HepG2 (cell line): ENCODE measurements around the gene TSPAN18. TPM values are rescaled to one million over a fixed set of nuclear protein-coding genes. Genes with fewer than 3 reads are reported as not detected.

Experiments used
- ATAC-seq: fragments of 200-7000 bp; cut with Tn5 transposase; 3 replicates; pipeline ENCODE4 v1.9.1; 2020; ENCODE audit warnings: mild to moderate bottlenecking, moderate library complexity
- BruUV-seq: library from RNA; stranded (reverse); fragments of 400-500 nt; replicated peaks from 2 replicates; lab custom pipeline; 2021; lab: Mats Ljungman, UMichigan
- CTCF ChIA-PET: fragments of 300-600 bp; formaldehyde crosslinking; extraction: SDS; loops from one replicate; lab custom pipeline; 2021; ENCODE audit warnings: low total read pairs, inconsistent platforms, low intra/inter-chr PET ratio; lab: Yijun Ruan, JAX
- POLR2A ChIA-PET: fragments of 350-600 bp; sonication (Branson Sonifier 250); formaldehyde crosslinking; loops from one replicate; lab custom pipeline; 2020; ENCODE audit warnings: antibody characterized with exemption, inconsistent platforms; lab: Yijun Ruan, JAX
- DNase-seq: peaks from one replicate; pipeline ENCODE4 v3.0.0-alpha.2; 2015; ENCODE audit warnings: low spot score
- FAIRE-seq: peaks from 3 replicates; lab custom pipeline; 2011; peaks lifted over from hg19 to GRCh38; lab: Jason Lieb, UNC
- H2AFZ ChIP-seq: one replicate; pipeline ENCODE4 v1.6.1; 2011; ENCODE audit warnings: low read length, inconsistent platforms
- H3K27ac ChIP-seq: fragments of 300-600 bp; 3 replicates; pipeline ENCODE4 v1.8.0; 2011; ENCODE audit warnings: mixed run types, mild to moderate bottlenecking, mixed read lengths, low read length, inconsistent platforms; ENCODE audit not compliant: insufficient read depth; ENCODE audit errors: extremely low read length
- H3K27me3 ChIP-seq, 2 experiments: fragments of 200-600 bp in 1 of 2; 2 replicates in 1 of 2; 3 replicates in 1 of 2; pipeline versions ENCODE4 v1.6.0 to v1.8.0; 2011; ENCODE audit warnings: low read length in 2 of 2, mild to moderate bottlenecking in 2 of 2, moderate library complexity in 2 of 2, inconsistent platforms in 1 of 2; ENCODE audit not compliant: insufficient read depth in 2 of 2, control insufficient read depth in 1 of 2
- H3K36me3 ChIP-seq, 2 experiments: fragments of 200-600 bp in 1 of 2; replicated peaks in 1 of 2; 2 replicates in 1 of 2; 3 replicates in 1 of 2; pipeline versions ENCODE4 v1.5.1 to v1.8.0; 2011; ENCODE audit warnings: low read length in 2 of 2, inconsistent platforms in 1 of 2; ENCODE audit not compliant: insufficient read depth in 2 of 2, control insufficient read depth in 1 of 2
- H3K4me1 ChIP-seq: 2 replicates; pipeline ENCODE4 v1.5.1; 2012; ENCODE audit warnings: low read length, inconsistent platforms; ENCODE audit not compliant: insufficient read depth
- H3K4me2 ChIP-seq: 2 replicates; pipeline ENCODE4 v1.6.0; 2011; ENCODE audit warnings: low read depth, low read length, inconsistent platforms
- H3K4me3 ChIP-seq, 3 experiments: fragments of 200-600 bp in 1 of 3; sonication (generic), shearing (Covaris generic) in 1 of 3; replicated peaks in 1 of 3; 2 replicates each; pipeline ENCODE4 v1.5.1; 2011 to 2016; ENCODE audit warnings: low read length in 3 of 3, inconsistent platforms in 2 of 3, low read depth in 2 of 3, mild to moderate bottlenecking in 2 of 3, control low read depth in 1 of 3, mixed read lengths in 1 of 3; ENCODE audit not compliant: insufficient read depth in 1 of 3
- H3K79me2 ChIP-seq: one replicate; pipeline ENCODE4 v1.6.1; 2011; ENCODE audit warnings: low read length, inconsistent platforms; ENCODE audit not compliant: insufficient read depth
- H3K9ac ChIP-seq: 2 replicates; pipeline ENCODE4 v1.6.0; 2011; ENCODE audit warnings: mild to moderate bottlenecking, low read depth, low read length, inconsistent platforms; ENCODE audit not compliant: insufficient read depth
- H3K9me3 ChIP-seq: 2 replicates; pipeline ENCODE4 v1.5.1; 2012; ENCODE audit warnings: mild to moderate bottlenecking, low read length
- H4K20me1 ChIP-seq: 2 replicates; pipeline ENCODE4 v1.6.0; 2011; ENCODE audit warnings: inconsistent platforms, mild to moderate bottlenecking, low read length, moderate library complexity; ENCODE audit not compliant: insufficient read depth
- CREB1 ChIP-seq, 2 experiments: fragments of 450-650 bp in 1 of 2; IDR thresholded peaks; 2 replicates each; pipeline ENCODE4 v1.6.1; 2016 to 2017; ENCODE audit warnings: control low read depth in 1 of 2, mild to moderate bottlenecking in 1 of 2, missing compliant biosample characterization in 1 of 2, missing genetic modification characterization in 1 of 2
- DBP ChIP-seq: sonication (generic); formaldehyde crosslinking; IDR thresholded peaks from 2 replicates; pipeline ENCODE4 v1.4.0; 2020; ENCODE audit warnings: missing genetic modification reagents; ENCODE audit errors: not compliant biosample characterization
- E2F1 ChIP-seq: sonication (generic); formaldehyde crosslinking; IDR thresholded peaks from 2 replicates; pipeline ENCODE4 v1.5.0; 2020; ENCODE audit warnings: missing genetic modification reagents
- GLI4 ChIP-seq: sonication (generic); formaldehyde crosslinking; IDR thresholded peaks from 2 replicates; pipeline ENCODE4 v1.5.1; 2020; ENCODE audit warnings: missing genetic modification reagents, mild to moderate bottlenecking, moderate library complexity, borderline replicate concordance
- IRF1 ChIP-seq: sonication (generic); formaldehyde crosslinking; IDR thresholded peaks from 2 replicates; pipeline ENCODE4 v1.4.0; 2020; ENCODE audit warnings: low read depth, mild to moderate bottlenecking, missing genetic modification reagents
- NONO ChIP-seq, 2 experiments: fragments of 450-650 bp in 1 of 2; sonication (generic) in 1 of 2; formaldehyde crosslinking in 1 of 2; IDR thresholded peaks in 1 of 2; conservative IDR thresholded peaks in 1 of 2; 2 replicates each; pipeline versions ENCODE4 v1.6.1 to v1.8.0; 2017 to 2022; ENCODE audit warnings: mild to moderate bottlenecking in 1 of 2, missing genetic modification reagents in 1 of 2, moderate library complexity in 1 of 2
- PPARG ChIP-seq: conservative IDR thresholded peaks from 2 replicates; pipeline ENCODE4 v1.6.1; 2016; ENCODE audit warnings: missing biosample characterization, missing genetic modification reagents
- TAF15 ChIP-seq: fragments of 200-400 bp; formaldehyde crosslinking; IDR thresholded peaks from one replicate; pipeline ENCODE4 v1.6.1; 2018; ENCODE audit warnings: mild to moderate bottlenecking, low read depth, low read length; ENCODE audit not compliant: poor library complexity, severe bottlenecking
- ZFP62 ChIP-seq: sonication (generic); formaldehyde crosslinking; IDR thresholded peaks from 2 replicates; pipeline ENCODE4 v1.4.0; 2020; ENCODE audit warnings: missing genetic modification reagents
- ZNF207 ChIP-seq: fragments of 450-650 bp; IDR thresholded peaks from 2 replicates; pipeline ENCODE4 v1.6.1; 2016; ENCODE audit warnings: antibody characterized with exemption, borderline replicate concordance
- ZNF382 ChIP-seq: sonication (generic); formaldehyde crosslinking; IDR thresholded peaks from 2 replicates; pipeline ENCODE4 v1.5.0; 2020; ENCODE audit warnings: missing genetic modification reagents, mild to moderate bottlenecking, borderline replicate concordance
- ZNF451 ChIP-seq: sonication (generic); formaldehyde crosslinking; IDR thresholded peaks from 2 replicates; pipeline ENCODE4 v1.5.0; 2020; ENCODE audit warnings: mild to moderate bottlenecking, missing genetic modification reagents
- ZNF557 ChIP-seq: sonication (generic); formaldehyde crosslinking; IDR thresholded peaks from 2 replicates; pipeline ENCODE4 v1.4.0; 2020; ENCODE audit warnings: missing genetic modification reagents
- ZNF646 ChIP-seq: sonication (generic); formaldehyde crosslinking; IDR thresholded peaks from 2 replicates; pipeline ENCODE4 v1.9.0; 2021; ENCODE audit warnings: mild to moderate bottlenecking, missing genetic modification reagents
- ZNF766 ChIP-seq: sonication (generic); formaldehyde crosslinking; IDR thresholded peaks from 2 replicates; pipeline ENCODE4 v1.5.0; 2020; ENCODE audit warnings: missing genetic modification reagents, borderline replicate concordance
- WGBS: methylation state at CpG from one replicate; pipeline ENCODE4 v1.1.6; 2017; ENCODE audit warnings: low lambda C conversion rate; 5-methylcytosine and 5-hydroxymethylcytosine counted together
- in situ Hi-C: cut with HindIII; loops from 2 replicates; pipeline ENCODE4 v1.10.0; 2017; ENCODE audit warnings: low pct_unique_long_range_greater_than_20kb; ENCODE audit not compliant: extremely low pct_ligation_motif_present
- intact Hi-C: fragments of 100-400 bp; cut with micrococcal nuclease; formaldehyde crosslinking; loops from one replicate; pipeline ENCODE4 v1.10.0; 2022; ENCODE audit not compliant: unreplicated experiment
- polyA plus RNA-seq, 8 experiments: library from polyadenylated mRNA; depleted of rRNA in 3 of 8; stranded (reverse) in 7 of 8; unstranded in 1 of 8; fragments of >200 nt; fragmentation: Illumina TruSeq in 4 of 8; extraction: Trizol in 4 of 8; gene quantifications; 2 replicates each; pipeline versions ENCODE4 v1.2.1 to v1.2.3, GENCODE V29; 2011 to 2016; ENCODE audit warnings: low read depth in 4 of 8, missing spikeins in 1 of 8, mixed read lengths in 1 of 8; ENCODE audit not compliant: insufficient read depth in 1 of 8
- total RNA-seq, 5 experiments: library from RNA; depleted of rRNA; stranded (reverse); fragments of >200 nt; fragmentation: Illumina TruSeq; extraction: Trizol; gene quantifications; 2 replicates each; pipeline ENCODE4 v1.2.3, GENCODE V29; 2016; ENCODE audit warnings: low read depth in 1 of 5

TSPAN18 gene
- total and polyA plus RNA-seq, 2 of the 13 experiments (the other 11 are each of a cell fraction or from before 2014, with no cell fraction given): not detected

GRCh38 chr11:44860346-44860745 is 133.6 kb downstream of the TSPAN18 start:
- no peak overlapping the region for H3K4me3 ChIP-seq
- H3K27ac ChIP-seq: no peak overlapping the region
- ChIA-PET POLR2A (no interaction called here), CTCF (no interaction called here)
- TF ChIP-seq GLI4 (CRISPR knock-in tag) (no peak), NONO (IDR thresholded peaks at IDR 0.05) (no peak), NONO (CRISPR knock-in tag; conservative IDR thresholded peaks at IDR 0.05) (no peak), TAF15 (no peak), ZNF766 (CRISPR knock-in tag) (no peak), IRF1 (CRISPR knock-in tag) (no peak), ZNF451 (CRISPR knock-in tag) (no peak), CREB1 (IDR thresholded peaks at IDR 0.05) (no peak), CREB1 (CRISPR knock-in tag; IDR thresholded peaks at IDR 0.05) (no peak), ZNF557 (CRISPR knock-in tag) (no peak), ZNF207 (no peak), ZFP62 (CRISPR knock-in tag) (no peak), E2F1 (CRISPR knock-in tag) (no peak), ZNF646 (no peak), DBP (CRISPR knock-in tag) (no peak), ZNF382 (no peak), PPARG (no peak)
- ATAC-seq (no peak), FAIRE-seq (no peak), DNase-seq (no peak)
- in situ Hi-C loops (no loop called here), intact Hi-C loops (no loop called here)
- no peaks in the 10 kb centered on the region for H4K20me1 ChIP-seq
- peaks cover 4 to 12% of the 10 kb centered on the region in 2 experiments; a peak in 3 of 5 replicates for H3K27me3 ChIP-seq
- H3K4me2 ChIP-seq: no peak overlapping the region
- H3K9ac ChIP-seq: no peak overlapping the region
- H3K4me1 ChIP-seq: no peaks in the 10 kb centered on the region
- H3K79me2 ChIP-seq: no peaks in the 10 kb centered on the region
- 42% methylated on average over 5 of the region's 5 CpGs for WGBS
- H3K36me3 ChIP-seq: no peaks in the 10 kb centered on the region
- BruUV-seq: no TSS peak
- no peaks in the 10 kb centered on the region for H3K9me3 ChIP-seq
- no peak overlapping the region for H2AFZ ChIP-seq
